ENCODE results near the gene HBP1.

DNA sequence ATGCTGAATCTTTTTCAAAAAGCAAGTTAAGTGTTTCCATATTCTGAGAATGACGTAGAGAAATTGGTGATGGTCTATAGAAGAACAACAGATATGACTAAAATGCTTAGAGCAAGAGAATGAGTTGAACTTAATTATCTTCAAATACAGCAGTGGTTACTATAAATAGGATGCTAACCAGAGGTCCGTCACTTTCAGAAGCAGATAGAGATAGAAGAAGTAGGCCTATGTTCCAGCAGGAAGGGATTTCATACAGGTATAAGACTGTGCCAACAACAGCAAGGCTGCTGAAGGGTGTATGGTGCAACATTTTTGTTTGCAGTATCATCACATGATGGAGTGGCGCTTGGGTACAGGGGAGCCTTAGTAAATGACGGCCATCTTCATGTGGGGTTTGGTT, 68.6 kb downstream of the HBP1 start:
- TF ChIP-seq POLR2A (IDR thresholded peaks at IDR 0.05) (no peak), CTCF (IDR thresholded peaks at IDR 0.05) (no peak)

Measured in body of pancreas (tissue), 4 donors.